Fibroblast of gingiva (primary cell): Measurements from ENCODE around the gene RSU1.

ENCODE experiments used
- DNase-seq: peaks from one replicate; pipeline ENCODE4 v3.0.0-alpha.2; 2011; ENCODE audit warnings: low read depth

Gene RSU1

GRCh38 chr10:16674147-16674703, 143.0 kb downstream of the RSU1 start:
- DNase-seq: no peak

- DNase-seq: no peak
Measured at GRCh38 chr10:16673443-16673842, 143.8 kb downstream of the RSU1 start.

DNA sequence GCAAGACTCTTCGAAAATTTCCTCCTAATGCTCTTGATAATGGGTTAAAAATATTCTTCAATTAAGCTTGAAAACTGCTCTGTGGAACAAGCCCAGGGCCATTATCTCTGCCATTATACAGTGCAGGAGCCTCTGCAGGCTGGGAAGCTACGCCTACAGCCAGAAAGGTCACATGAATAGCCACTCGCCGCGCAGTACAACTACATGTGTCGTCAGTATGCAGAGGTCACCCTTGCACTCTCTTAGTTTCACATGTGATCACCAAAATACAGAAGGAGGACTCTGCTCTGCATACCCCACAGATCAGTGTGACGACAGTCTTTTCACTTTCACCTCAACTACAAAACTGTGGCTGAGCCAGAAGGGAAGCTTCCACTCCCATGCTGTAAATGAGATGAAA, 153.8 kb downstream of the RSU1 start:
- DNase-seq: no peak

DNA sequence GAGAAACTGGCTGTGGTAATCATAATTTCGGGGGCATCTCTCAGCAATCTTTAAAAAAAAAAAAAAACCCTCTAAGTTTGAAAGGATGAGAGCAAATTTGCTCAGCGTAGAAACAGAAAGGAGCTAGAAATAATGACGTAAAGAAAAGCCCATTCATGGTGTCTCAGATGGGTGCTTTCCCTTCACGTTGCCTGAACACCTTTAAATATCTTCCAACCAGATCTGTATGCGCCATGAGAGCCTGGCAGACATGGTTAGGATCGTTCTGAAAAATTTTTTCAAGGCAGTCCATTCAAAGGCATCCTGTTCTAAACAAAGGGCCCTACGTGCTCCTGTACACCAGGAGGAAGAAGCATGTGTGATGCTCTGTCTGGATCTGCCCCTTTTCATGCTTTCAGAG, 154.3 kb downstream of the RSU1 start:
- DNase-seq: no peak

DNA sequence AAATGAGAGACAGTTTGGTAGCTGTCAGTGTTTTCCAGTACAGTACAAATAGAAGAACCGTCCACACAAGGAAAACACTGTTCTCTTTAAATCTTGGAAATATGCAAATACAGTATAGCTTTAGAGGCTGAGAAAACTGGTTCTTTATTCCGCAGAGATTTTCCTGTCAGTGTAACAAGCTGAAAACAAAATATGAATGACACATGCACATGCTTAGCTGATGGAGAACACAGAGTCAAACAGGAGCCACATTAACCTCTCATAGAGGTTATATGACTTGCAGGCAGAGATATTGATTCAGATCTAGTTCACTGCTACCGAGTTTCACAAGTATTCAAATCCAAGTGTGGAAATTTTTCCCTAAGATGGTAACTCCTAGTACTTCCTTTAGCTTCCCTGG, 160.3 kb downstream of the RSU1 start:
- no peak for DNase-seq

DNA sequence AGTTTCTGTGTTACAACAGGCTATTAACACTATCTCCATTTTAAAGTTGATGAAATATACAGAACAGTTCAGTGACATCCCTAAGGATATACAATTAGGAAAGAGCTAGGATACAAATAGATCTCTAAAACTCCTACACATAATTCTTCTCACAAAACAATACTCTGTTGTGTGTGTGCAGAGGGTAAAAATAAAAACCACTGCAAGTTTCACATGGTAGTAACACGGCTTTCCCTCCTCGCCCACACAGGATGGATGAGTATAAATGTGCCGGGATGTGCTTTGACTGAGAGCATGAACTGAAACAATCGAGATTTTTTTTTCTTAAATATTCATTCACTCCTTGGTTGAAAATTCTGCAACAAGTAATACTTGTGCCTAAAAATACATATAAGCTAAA, 164.0 kb downstream of the RSU1 start:
- no peak for DNase-seq

DNA sequence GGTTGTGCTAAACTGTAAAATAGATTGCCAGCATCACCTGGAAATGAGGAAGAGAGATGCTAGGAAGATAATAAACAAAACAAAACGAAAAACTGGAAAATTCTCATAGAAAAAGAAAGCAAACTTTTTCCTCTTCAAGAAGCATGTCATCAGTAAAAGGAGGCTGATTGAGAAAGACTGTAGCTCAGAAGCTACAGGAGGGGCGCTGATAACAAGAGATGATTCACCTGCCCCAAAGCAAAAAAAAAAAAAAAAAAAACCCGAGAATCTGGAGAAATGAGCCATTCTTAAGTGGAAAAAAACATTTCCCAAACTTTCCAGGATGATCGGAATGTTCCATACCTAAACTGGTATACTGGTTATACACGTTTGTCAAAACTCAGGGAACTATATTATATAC, 165.1 kb downstream of the RSU1 start:
- no peak for DNase-seq

DNA sequence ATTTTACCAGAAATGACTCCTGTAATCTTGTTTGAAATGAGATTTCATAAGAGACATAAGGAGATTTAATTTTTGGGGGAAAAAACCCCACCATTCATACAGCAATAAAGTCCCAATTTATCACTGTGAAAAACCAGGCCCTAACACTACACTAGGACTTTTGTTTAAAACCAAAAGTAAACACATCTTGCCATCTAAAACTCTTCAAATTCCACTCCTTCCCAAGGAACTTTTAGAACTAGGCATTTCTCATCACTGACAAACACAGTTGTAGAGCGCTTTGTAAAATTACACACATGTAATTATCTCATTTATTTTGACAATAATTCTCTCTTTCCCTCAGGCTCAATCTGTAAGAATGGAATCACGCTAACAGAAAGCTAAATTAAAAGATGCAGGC, 167.5 kb downstream of the RSU1 start:
- no peak for DNase-seq

DNA sequence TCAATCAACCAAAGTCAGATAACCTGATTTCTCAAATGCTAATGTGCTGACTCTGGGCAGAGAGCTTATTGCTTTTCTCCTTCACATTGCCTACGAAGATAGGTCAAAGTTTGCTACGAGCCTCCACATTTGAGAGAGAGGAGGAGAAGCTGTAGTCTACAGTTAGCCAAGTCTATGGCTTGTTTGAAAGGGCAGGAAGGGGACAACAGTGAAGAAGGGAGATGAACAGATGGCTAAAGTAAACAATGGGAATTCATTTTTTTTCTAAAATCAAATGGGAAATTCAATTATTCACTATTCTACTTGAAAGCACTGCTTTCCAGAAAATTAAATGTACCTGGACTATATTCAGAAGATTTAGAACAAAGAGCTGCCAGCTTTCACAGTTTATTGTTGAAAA, 168.9 kb downstream of the RSU1 start:
- no peak for DNase-seq

DNA sequence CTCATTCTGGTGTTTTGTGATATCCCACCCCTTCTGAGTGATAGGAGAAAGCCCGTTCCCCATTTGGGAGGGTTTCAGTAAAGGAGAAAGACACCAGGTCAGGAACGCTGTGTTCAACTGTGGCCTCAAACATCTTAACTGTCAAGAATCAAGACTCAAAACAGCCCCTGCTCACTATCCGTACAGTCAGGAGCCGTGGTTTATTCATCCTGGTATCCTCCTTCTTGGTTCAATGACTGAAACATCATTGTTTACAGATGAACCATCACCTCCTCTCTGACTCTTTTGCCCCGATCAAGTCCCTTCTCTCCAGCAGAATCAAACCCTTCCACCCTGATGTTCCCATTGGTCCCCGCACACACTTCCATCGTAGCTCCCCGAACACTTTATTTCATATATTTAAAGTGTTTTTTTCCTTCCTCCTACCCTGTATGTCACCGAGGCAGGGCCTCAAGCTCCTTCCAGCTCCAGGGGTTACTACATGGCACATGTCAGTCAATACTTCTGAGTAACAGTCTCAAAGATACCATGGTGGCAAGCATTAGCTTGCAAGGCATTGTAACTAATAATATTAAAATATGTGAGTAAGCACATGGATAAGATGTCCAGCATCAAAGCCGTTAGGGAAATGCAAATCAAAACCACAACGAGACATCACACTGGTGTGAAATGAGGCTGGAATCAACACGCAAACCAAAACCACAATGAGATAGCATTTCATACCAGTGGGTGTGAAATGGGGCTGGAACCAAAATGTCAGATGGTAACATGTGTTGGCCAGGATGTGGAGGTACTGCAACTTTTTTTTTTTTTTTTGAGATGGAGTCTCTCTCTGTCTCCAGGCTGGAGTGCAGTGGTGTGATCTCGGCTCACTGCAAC, 170.8 kb downstream of the RSU1 start:
- DNase-seq: no peak

DNA sequence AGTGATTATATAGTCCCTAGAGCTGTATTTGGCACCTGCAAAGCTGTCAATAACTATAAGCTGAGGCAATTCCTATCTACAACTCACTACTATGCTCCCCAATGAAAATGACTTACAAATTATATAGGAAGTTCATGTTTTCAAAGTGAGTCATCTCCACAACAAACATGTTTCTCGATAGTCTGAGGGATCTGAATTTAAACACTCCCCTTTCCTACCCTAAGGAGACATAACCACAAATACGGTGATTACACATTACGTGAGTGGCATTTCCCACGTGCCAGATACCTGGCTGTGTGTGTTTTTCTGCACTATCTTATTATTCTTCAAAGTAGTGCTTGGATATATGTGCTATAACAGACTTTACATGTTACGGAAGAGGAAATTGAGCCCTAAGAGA, 173.1 kb downstream of the RSU1 start:
- DNase-seq: no peak

- DNase-seq: no peak
Measured at GRCh38 chr10:16643502-16643901, 173.7 kb downstream of the RSU1 start.

DNA sequence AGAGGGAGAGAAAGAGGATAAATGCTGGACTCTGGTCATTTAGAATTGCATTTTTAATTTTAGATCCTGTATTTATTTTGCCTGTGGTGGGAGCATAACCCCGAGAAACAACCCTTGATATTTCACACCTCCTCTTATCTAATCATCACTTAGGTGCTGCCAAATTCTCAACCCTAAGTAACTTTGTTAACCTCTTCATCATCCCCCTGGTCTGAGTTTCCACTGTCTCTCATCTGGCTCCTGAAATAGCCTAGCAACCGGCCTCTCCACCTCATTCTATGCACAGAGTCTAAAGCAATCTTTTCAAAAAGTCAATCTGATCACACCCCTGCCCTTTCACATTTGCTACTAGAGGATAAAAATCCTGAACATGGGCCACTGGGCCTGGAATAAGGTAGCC, 177.1 kb downstream of the RSU1 start:
- no peak for DNase-seq

DNA sequence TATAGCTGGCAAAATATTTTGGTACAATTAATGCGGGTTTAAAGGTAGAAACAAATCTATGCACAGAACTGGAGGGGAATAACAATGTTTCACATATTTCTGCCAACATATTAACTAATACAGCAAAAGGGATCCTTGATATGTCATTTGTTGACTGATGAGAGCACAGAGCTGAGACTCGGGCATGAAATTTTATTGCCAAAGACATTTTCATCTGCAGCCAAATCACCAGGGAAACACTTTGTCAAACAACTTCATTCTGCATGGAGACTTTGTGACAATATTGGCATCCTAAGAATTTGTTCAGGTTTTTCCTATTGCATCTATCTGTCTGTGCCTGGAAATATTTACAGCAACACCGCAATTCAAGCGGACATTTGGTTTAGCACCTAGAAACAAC, 177.8 kb downstream of the RSU1 start:
- no peak for DNase-seq

GRCh38 chr10:16632996-16633395, 184.2 kb downstream of the RSU1 start:
- DNase-seq: no peak

DNA sequence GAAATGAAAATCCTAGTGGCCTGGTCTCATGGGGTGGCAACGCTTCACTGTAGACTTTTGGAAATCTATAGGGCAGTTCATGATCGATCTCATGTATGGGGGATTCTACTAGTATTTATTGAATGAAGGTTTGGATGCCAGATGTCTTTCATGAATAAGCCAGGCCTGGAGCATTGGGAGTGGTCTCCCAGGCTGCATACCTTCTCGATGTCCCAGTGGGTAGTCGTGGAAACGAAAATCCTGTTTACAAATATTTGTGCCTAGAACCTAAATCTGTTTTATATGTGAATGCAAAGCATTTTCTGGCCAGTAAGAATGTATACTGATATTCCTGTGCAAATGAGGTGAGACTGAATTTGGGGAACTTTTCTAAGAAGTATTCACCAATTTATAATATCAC, 190.5 kb downstream of the RSU1 start:
- no peak for DNase-seq

DNA sequence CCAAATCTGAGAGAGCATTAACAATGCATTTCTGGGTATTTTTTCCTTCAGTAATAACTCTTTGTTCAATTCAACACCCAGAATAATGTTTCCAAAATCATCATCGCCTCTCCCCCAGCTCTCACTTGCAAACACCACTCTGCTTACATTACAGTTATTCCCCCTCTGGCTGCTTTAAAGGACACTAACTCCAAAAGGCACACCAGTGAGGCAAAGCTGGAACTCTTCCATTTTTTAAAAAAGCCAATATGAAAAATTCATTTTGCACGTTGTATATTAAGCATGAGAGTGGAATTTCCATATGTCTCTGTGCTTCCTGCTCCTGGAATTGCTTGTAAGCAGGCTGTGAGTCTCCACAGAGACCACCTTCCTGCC, 204.3 kb downstream of the RSU1 start:
- no peak for DNase-seq

GRCh38 chr10:16612115-16612980, 204.9 kb downstream of the RSU1 start:
- DNase-seq: no peak

DNA sequence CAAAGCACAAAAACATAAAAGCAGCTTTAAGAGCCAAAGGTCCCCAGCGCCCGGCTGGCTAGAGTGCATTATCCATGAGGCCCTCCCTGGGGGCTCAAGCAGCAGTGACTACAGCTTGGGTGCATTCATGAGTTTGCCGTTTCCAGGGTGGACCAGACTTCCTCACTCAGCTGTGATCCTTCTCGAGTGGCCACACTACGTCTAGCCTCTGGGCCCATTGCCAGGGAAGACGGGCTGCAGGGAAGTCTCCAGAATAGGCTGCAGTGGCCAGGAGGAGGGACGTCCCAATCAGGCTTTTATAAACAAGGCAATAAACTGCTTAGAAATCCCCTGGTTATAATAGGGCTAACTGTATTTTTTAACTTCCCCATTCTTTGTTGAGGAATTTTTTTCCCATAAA, 206.2 kb downstream of the RSU1 start:
- DNase-seq: no peak

DNA sequence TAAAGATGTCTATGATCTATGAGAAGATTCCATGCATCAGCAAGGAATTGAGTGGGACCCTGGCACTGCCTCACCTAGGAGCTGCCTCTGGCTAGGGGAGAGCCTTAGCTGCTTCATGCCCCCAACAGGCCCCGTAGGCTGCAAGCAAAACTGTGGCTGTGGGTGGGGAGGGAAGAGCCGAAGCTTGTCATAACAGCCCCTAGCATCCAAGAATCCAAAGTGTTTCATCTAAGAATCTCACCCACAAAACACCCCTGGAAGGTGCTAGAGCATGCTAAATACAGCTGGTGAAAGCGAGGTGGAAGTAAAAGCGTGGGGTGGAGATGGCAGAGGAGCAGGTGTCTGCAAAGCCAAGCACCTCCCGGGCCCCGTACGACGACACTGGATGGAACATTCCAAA, 208.0 kb downstream of the RSU1 start:
- DNase-seq: no peak

GRCh38 chr10:16606923-16607322, 210.3 kb downstream of the RSU1 start:
- no peak for DNase-seq

GRCh38 chr10:16606421-16606820, 210.8 kb downstream of the RSU1 start:
- DNase-seq: peak; percentile 57

DNA sequence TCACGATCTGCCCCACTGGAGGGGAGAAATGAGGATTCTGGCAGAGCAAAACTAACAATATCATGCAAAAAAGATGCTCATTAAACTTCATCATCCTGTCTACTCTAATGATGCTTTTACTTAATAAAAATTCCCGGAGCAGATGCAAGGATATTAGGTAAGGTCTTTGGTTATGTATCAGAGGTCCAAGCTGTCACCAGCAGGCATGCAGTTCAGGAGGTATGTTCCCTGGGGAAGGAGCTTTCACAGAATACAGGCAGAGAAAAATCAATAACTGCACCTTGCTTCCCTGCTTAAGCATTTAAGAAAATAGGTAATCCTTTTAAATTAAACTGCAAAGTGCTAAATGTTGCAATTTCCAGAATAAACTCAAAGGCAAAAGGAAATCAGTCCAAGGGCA, 213.9 kb downstream of the RSU1 start:
- no peak for DNase-seq
